SKM-1 (cell line): ENCODE measurements around the gene AP3B1.

Experiments
- DNase-seq: peaks from one replicate; lab custom pipeline; 2025; ENCODE audit not compliant: unreplicated experiment; lab: John Stamatoyannopoulos, UW

Gene AP3B1, protein sequence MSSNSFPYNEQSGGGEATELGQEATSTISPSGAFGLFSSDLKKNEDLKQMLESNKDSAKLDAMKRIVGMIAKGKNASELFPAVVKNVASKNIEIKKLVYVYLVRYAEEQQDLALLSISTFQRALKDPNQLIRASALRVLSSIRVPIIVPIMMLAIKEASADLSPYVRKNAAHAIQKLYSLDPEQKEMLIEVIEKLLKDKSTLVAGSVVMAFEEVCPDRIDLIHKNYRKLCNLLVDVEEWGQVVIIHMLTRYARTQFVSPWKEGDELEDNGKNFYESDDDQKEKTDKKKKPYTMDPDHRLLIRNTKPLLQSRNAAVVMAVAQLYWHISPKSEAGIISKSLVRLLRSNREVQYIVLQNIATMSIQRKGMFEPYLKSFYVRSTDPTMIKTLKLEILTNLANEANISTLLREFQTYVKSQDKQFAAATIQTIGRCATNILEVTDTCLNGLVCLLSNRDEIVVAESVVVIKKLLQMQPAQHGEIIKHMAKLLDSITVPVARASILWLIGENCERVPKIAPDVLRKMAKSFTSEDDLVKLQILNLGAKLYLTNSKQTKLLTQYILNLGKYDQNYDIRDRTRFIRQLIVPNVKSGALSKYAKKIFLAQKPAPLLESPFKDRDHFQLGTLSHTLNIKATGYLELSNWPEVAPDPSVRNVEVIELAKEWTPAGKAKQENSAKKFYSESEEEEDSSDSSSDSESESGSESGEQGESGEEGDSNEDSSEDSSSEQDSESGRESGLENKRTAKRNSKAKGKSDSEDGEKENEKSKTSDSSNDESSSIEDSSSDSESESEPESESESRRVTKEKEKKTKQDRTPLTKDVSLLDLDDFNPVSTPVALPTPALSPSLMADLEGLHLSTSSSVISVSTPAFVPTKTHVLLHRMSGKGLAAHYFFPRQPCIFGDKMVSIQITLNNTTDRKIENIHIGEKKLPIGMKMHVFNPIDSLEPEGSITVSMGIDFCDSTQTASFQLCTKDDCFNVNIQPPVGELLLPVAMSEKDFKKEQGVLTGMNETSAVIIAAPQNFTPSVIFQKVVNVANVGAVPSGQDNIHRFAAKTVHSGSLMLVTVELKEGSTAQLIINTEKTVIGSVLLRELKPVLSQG

DNA sequence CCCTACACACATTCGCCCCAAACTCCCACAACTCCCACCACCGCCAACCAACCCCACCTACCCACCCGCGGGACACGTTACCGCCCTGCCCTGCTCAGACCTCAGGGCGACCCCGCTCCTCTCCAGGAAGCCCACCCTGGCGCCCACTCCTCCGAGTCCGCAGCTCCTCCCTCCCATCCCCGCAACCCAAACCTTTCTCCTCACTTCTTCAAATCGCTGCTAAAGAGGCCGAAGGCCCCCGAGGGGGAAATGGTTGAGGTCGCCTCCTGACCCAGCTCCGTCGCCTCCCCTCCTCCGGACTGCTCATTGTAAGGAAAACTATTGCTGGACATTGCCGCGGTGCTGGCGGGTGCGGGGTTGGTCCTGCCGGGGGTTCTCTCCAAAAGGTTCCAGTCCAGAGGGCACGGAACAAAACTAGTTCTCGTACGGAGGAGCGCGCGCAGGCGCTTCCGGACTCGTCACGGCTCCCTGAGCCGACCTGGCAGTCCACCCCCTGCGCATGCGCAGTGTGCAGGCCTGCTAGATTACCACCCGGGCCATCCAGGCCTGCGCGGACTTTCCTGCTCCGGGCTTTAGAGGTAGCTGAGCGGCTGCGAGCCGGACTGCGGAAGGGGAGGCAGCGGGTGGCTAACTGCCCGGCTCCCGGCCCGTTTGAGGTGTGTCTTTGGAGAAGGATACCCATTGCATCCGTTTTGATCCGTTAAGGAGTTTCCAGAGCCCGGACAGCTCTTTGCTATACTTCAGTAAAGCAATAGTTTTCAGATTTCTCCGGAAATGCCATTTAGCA is at the start of gene AP3B1:
Gene AP3B1 (minus strand): TSS at position 451 of the 787 bp plus-strand sequence. CDS start 119 bp downstream, at position 332.
- DNase-seq = peak; percentile 96

- no peak for DNase-seq
Measured at GRCh38 chr5:78341440-78341839, 46.9 kb upstream of the AP3B1 start.

- DNase-seq = no peak
Measured at GRCh38 chr5:78339617-78340436, 45.3 kb upstream of the AP3B1 start.

DNA sequence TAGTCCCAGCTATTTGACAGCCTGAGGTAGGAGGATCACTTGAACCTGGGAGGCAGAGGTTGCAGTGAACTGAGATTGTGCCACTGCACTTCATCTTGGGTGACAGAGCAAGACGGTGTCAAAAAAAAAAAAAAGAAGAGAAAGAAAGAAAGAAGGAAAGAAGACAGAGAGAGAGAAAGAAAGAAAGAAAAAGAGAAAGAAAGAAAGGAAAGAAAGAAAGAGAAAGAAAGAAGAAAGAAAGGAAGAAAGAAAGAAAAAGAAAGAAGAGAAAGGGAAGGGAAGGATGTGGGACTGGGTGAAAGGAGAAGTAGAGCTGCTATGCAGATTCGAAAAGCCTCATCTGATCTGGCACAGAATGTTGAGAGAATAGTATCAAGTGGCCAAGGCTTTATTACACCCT is 42.2 kb upstream of the AP3B1 start:
- DNase-seq = no peak

- DNase-seq = no peak
Measured at GRCh38 chr5:78335976-78336375, 41.5 kb upstream of the AP3B1 start.

GRCh38 chr5:78334811-78335210 is 40.3 kb upstream of the AP3B1 start:
- no peak for DNase-seq

GRCh38 chr5:78331523-78332080 is 37.1 kb upstream of the AP3B1 start:
- DNase-seq = no peak

DNA sequence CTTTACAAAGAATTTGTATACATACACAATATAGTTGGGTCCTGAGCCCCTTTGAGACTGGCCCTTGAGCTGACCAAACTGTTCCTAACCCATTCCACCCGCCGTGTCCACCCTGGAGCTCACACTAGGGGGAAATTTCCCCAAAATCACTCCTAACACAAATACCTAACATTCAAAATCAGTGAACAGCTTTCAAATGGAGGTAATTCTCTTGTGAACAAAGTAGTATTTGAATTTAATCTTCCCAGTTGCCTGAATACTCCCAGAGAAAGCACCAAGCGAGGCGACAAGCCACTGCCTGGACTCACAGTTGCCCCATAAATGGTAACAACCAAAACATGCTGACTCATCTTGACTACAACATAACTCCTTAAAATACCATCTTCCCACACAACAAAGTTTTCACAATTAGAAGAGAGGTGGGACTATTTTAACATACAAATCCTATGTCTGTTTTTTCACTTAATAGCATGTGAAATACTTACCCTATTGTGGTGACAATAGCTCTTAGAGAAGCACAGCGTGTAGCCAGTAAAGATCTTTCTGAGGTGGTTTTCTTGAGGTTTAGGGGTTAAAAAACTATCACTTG is 34.2 kb upstream of the AP3B1 start:
- DNase-seq = no peak

DNA sequence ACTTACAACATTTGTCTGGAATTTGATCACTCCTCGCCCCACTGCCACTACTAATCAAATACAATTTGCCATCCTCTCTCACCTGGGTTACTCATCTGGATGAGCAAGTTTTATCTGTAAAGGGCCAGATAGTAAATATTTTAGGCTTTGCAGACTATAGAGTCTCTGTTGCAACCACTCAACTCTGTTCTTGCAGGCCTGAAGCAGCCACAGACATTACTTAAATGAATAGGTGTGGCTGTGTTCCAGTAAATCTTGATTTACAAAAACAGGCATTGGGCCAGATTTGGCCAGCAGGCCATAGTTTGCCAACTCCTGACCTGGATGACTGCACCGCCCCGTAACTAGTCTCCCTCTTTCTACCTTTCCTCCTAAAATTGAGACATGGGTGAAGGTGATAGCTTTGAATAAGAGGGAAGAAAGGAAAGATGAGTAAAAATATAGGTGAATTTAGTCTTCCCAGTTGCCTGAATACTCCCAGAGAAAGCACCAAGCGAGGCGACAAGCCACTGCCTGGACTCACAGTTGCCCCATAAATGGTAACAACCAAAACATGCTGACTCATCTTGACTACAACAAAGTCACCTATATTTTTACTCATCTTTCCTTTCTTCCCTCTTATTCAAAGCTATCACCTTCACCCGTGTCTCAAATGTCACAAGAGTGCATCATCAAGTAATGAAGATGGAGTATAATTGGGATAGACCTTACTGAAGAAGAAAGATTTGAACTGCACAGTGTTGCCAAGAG is 33.4 kb upstream of the AP3B1 start:
- no peak for DNase-seq

DNA sequence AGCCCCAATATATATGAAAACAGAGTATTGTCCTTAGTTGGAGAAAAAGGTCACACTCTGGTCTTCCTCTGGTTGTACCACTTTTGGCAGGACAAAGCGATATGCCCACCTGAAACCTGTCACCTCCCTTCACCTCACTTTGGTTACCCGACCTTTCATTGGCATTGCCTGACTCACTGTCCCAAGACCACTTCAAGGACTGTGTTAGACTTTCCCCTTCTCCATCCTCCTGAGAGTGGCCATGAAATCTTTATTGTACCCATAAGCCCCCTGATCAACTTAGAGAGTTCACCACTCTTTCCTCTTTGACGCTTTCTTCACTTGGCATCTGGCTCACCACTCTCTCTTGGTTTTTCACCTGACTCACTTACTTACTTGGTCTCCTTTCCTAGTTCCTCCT is 32.4 kb upstream of the AP3B1 start:
- no peak for DNase-seq

- no peak for DNase-seq
Measured at GRCh38 chr5:78323241-78323640, 28.7 kb upstream of the AP3B1 start.

GRCh38 chr5:78320401-78320800 is 25.9 kb upstream of the AP3B1 start:
- DNase-seq = no peak

GRCh38 chr5:78318337-78318736 is 23.8 kb upstream of the AP3B1 start:
- DNase-seq = no peak

DNA sequence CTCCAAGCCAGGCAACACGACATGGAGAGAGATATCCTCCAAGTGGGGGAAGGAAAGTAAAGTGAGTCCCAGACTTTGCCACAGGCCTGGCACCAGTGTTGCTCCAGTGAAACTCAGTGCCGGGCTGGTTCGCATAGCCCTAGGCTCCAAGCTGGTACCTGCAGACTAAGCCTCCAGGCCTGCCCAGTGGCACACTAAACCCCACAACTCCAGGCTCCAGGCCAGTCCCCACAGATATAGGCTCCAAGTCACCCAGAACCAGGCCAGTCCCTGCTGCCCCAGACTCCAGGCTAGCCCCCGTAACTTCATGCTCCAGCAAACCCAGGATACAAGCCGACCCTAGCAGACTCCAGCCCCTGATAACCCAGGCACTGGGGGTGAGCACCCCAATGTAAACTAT is 23.0 kb upstream of the AP3B1 start:
- no peak for DNase-seq

- DNase-seq = no peak
Measured at GRCh38 chr5:78308703-78309102, 14.2 kb upstream of the AP3B1 start.

DNA sequence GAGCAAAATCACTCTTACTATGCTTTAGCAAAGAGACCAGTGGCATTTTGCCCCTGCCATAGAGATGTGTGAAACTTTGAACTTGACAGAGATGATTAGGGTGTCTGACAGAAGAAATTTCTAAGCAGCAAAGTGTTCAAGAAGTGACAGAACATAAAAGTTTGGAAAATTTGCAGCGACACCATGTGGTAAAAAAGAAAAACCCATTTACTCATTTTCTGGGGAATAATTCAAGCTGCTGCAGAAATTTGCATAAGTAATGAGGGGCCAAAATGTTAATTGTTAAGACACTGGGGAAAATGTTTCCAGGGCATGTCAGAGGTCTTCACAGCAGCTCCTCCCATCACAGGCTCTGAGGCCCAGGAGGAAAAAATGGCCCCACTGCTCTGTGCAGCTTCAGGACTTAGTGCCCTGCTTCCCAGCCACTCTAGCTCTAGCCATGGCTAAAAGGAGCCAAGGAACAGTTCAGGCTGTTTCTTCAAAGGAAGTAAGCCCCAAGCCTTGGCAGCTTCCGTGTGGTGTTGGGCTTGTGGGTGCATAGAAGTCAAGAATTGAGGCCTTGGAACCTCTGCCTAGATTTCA is 6.1 kb upstream of the AP3B1 start:
- no peak for DNase-seq

DNA sequence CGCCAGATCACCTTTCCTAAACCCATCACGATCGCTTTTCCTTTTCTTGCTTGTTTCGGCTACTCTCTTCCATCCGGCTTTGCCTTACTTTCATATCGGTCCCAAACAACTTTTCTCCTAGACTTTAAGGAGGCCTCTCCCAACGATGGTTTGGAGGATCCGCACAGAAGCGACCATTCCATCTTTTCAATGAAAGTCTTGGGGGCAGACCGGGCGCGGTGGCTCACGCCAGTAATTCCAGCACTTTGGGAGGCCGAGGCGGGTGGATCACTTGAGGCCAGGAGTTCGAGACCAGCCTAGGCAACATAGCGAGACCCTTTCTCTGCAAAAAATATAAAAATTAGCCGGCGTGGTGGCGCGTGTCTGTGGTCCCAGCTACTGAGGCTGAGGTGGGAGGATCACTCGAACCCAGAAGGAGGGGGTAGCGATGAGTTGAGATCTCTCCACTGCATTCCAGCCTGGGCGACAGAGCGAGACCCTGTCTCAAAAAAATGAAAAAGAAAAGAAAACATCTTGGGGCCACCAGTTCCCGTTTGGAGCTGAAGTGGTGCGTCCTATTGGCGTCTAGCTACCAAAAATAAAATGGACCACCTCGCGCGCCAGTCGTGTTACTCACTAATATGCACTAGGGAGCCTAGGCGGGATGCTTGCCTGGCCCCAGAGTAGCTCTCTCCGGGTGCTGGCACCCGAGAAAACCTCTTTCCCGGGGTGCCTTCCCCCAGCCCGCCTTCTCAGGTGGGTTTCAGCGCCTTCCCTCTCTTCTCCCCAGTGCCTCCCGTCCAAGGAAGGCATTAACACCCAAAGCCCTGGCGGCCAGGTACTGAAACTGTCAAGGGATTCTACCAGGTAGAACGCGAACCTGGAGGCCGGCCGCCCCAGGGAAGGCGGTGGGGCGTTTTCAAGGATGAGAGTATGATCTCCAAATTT is 800 bp upstream of the AP3B1 start:
- DNase-seq = peak; percentile 81
